Glomerular endothelial cell (primary cell): ENCODE data around the gene PMP22. TPM values are rescaled to one million over a fixed set of nuclear protein-coding genes. Genes with fewer than 3 reads are reported as not detected.

Experiments
- DNase-seq: peaks from one replicate; pipeline ENCODE4 v3.0.0-alpha.2; 2011; ENCODE audit warnings: low read depth, low spot score; ENCODE audit errors: extremely low read depth
- total RNA-seq: library from RNA; depleted of rRNA; stranded (reverse); fragments of >200 nt; gene quantifications from 2 replicates; pipeline ENCODE4 v1.2.3, GENCODE V29; 2015

Gene PMP22
- total RNA-seq, 1 donor from 2014 or later: 267 TPM

GRCh38 chr17:15278380-15278779 is 13.3 kb upstream of the PMP22 start:
- DNase-seq: no peak

DNA sequence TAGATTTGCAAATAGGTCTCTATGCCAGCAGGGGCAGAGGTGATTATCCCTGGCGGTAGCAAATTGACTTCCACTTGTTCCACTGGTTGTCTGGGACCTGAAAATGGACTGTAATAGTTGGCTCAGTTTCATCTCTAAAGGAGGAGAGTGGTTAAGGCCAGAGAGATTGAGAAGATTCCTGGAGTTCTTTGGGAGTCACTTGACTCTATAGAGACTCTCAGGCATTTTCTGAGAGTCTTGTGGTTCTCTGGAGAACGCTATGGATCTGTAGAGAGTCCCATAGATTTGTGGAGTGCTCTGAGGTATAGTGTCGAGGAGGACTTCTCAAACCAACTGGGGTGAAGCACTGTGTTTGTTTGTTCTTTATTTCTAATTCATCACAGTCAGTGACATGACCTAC is 8.9 kb upstream of the PMP22 start:
- no peak for DNase-seq

DNA sequence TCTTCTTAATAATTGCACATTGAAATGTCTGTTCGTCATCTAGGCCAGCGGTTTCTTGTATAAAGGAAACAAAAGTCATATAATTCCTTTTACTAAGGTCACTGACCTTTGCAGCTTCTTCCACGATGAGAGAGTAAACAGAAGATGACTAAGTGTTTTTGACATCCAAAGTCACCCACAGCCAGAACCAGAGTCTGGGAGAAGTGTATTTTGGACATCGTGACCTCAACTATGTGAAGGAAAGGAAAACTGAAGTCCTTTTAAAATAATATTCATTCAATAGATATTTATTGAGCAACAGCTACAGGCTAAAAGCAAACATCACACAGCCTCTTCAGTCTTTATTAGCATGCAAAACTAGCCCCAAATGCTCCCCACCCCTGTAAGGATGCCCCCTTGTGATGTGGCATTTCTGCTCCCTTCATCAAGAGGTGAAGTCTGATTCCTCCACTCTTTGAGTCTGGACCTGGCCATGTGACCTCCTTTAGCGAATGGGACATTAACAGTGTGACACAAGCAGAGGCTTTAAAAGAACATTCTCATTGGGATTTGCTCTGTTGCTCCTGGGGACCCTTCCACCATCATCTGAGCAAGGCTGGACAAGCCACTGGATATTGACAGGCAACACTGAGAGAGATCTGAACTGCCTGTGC is 8.1 kb upstream of the PMP22 start:
- no peak for DNase-seq

DNA sequence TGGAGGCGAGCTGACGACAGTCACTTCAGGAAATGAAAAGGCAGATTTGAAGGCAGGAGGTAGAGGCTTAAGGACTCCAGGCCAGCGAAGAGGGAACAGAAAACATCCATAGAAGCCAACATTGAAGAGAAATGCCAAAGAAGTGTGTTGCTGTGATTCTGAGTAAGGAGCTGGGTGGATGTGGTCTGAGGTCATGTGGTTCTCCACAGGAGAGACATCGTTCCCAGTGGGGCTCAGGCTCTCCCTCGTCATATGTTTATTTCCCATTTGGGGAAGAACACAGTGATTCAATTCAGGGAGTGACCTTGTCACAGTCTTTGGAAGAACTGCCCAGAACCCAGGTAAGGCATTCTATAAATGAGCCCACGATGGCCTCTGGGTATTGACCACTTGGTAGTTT is 6.6 kb upstream of the PMP22 start:
- DNase-seq: no peak

- no peak for DNase-seq
These were observed 5.7 kb upstream of the PMP22 start for GRCh38 chr17:15270628-15271381.

DNA sequence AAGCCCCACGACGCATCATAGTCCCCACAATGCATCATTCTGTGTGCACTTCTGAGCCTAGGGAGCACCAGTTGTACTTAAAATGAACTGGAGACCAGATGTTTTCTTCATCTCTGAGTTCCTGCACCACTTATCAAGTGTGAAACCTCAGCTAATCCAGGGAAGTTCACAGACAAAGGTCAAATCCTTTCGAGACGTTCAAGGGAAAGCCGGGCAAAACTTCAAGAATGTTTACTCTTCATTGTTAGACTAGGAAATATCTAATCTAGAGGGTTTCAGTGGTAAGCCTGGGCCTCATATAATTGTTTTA is 4.6 kb upstream of the PMP22 start:
- DNase-seq: no peak

GRCh38 chr17:15269087-15269779 is 4.1 kb upstream of the PMP22 start:
- DNase-seq: no peak

- no peak for DNase-seq
These were observed 3.3 kb upstream of the PMP22 start for GRCh38 chr17:15268461-15268860.

DNA sequence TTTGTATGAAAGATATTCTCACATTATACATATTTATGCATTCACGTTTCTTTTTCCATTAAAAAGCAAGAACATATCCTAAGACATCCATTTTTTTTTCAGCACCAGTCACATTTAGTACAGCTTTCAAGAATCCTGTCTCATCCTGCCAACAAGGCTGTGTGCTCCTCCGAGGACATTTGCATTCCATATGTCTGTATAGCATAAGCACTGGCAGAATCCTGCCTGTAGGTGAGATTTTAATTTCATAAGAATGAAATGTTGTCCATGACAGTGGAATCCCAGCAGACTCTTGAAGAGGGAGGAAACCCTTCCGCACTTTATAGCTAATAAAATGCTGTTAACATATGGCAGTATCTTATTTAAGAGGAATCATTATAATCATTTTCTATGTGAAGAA is 2.9 kb upstream of the PMP22 start:
- no peak for DNase-seq

DNA sequence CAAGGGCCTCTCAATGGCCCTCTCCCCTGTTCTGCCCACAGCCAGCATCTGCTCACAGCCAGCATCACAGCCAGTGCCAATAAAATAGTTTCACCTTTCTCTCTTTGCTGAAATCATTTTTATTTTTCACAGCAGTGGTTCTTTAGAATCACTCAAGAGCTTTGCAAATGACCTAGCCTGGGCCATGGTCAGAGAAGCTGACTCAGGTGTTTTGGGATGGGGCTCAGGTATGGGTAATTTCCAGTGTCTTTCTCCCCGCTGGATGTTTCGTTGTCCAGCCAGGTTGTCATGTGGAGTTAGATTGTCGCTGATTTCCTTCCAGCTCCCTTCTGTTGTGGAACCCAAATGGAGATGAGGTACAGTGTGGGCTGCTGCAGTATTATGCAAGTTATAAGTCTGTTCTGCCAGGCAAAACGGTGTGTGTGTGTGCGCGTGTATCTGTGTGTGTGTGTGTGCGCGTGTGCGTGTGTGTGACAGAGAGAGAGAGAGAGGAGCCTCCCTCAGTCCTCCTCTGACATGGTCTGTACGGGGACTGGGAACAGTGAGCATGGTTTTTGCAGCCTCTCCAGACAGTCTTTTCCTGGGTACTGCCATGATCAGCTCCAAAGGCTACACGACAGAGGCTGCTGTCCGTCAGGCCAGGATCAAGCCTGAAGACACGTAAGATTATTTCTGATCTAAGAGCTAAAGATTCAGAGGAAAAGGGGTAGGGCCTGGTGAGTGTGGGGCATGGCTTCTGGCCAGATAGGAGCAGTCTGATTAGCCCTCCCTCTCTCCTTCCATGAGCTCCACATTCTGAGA is 1.4 kb upstream of the PMP22 start:
- DNase-seq: no peak

DNA sequence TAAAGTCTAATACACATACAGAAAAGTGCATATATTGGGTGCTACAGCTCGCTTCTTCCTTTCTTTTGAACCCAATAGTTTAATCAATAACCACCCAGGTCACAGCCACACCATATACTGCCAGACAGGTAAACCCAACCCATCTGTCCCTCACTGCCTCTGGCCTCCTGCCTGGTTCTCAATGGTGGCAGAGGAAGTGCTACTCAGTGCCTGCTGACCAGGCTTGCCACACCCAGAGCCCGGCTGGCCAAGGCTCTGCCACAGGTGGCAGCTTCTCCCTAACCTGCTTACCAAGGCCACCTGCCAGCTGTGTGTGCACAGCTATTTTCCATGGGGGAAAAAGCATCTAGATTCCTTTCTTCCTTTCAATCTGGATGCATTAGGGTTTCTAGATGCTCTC is 584 bp downstream of the PMP22 start:
- no peak for DNase-seq

DNA sequence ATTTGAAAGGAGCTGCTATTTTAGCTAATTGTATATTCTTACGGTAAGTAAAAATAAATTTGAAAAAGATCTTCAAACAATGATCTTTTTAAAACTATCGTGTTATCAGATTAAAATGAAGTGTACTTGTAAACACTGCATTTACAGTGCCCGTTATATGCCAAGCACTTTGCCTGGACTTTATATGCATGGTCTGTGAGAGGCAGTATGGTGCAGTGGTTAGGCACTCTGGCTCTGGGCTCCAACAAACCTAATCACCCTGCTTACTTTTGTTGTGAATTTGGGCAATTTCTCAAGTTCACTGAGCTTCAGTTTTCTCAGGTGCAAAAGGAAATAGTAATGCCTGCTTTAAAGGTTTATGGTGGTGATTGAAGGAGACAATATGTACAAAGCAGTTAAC is 1.4 kb downstream of the PMP22 start:
- DNase-seq: no peak

- DNase-seq: no peak
These were observed 1.9 kb downstream of the PMP22 start for GRCh38 chr17:15263206-15263579.

- no peak for DNase-seq
These were observed 2.6 kb downstream of the PMP22 start for GRCh38 chr17:15262291-15263205.

GRCh38 chr17:15261802-15262290 is 3.3 kb downstream of the PMP22 start:
- no peak for DNase-seq

- DNase-seq: no peak
These were observed 3.8 kb downstream of the PMP22 start for GRCh38 chr17:15261258-15261801.

GRCh38 chr17:15260376-15261257 is 4.5 kb downstream of the PMP22 start:
- no peak for DNase-seq

GRCh38 chr17:15257796-15258512 is 7.2 kb downstream of the PMP22 start:
- DNase-seq: no peak
